HEK293 (cell line): ENCODE results near the gene PAQR6.
A peak's percentile ranks its signal among the peaks of the same experiment; 100 is the strongest.

Experiments
- CTCF ChIA-PET: fragments of 350-600 bp; formaldehyde crosslinking; extraction: SDS; loops from one replicate; lab custom pipeline; 2021; ENCODE audit warnings: antibody characterized with exemption; lab: Yijun Ruan, JAX
- POLR2A ChIA-PET: fragments of 300-600 bp; formaldehyde crosslinking; extraction: SDS; loops from one replicate; lab custom pipeline; 2020; ENCODE audit warnings: antibody characterized with exemption, inconsistent platforms; lab: Yijun Ruan, JAX
- H3K27ac ChIP-seq: fragments of 200-500 bp; sonication (Bioruptor generic); 2 replicates; pipeline ENCODE4 v1.5.1; 2014; ENCODE audit warnings: low read depth, low read length, control low read depth, inconsistent platforms; ENCODE audit errors: extremely low read depth
- H3K36me3 ChIP-seq, 2 experiments: fragments of 200-500 bp in 1 of 2; sonication (Bioruptor generic) in 1 of 2; 1 replicate in 1 of 2; 2 replicates in 1 of 2; pipeline ENCODE4 v1.5.1; 2014 to 2017; ENCODE audit warnings: inconsistent platforms in 2 of 2, low read length in 2 of 2; ENCODE audit not compliant: control insufficient read depth in 2 of 2, insufficient read depth in 1 of 2
- H3K4me1 ChIP-seq: fragments of 200-500 bp; sonication (Bioruptor generic); 2 replicates; pipeline ENCODE4 v1.5.1; 2014; ENCODE audit warnings: mild to moderate bottlenecking, low read length, inconsistent platforms; ENCODE audit not compliant: control insufficient read depth, insufficient read depth
- H3K4me3 ChIP-seq: 2 replicates; pipeline ENCODE4 v1.5.1; 2011; ENCODE audit warnings: low read depth, mild to moderate bottlenecking, control low read depth, low read length, moderate library complexity
- H3K9me3 ChIP-seq: fragments of 200-500 bp; sonication (Bioruptor generic); 2 replicates; pipeline ENCODE4 v1.5.1; 2014; ENCODE audit warnings: low read depth, low read length, inconsistent platforms; ENCODE audit not compliant: control insufficient read depth, insufficient read depth
- FEZF1 ChIP-seq: fragments of 450-650 bp; formaldehyde crosslinking; IDR thresholded peaks from 2 replicates; pipeline ENCODE4 v1.5.1; 2016; ENCODE audit warnings: missing biosample characterization, missing genetic modification characterization
- GLIS1 ChIP-seq: fragments of 450-650 bp; formaldehyde crosslinking; IDR thresholded peaks from 2 replicates; pipeline ENCODE4 v1.5.1; 2016; ENCODE audit warnings: missing biosample characterization, missing genetic modification characterization
- GLIS2 ChIP-seq: fragments of 450-650 bp; formaldehyde crosslinking; IDR thresholded peaks from 2 replicates; pipeline ENCODE4 v1.5.1; 2016; ENCODE audit warnings: missing biosample characterization, missing genetic modification characterization
- HOXA7 ChIP-seq: sonication (generic); formaldehyde crosslinking; IDR thresholded peaks from 2 replicates; pipeline ENCODE4 v1.8.1; 2022; ENCODE audit warnings: missing genetic modification reagents, borderline replicate concordance
- HOXD13 ChIP-seq: sonication (generic); formaldehyde crosslinking; IDR thresholded peaks from 2 replicates; pipeline ENCODE4 v1.8.0; 2022; ENCODE audit warnings: missing genetic modification reagents, borderline replicate concordance
- IKZF3 ChIP-seq: fragments of 450-650 bp; IDR thresholded peaks from 2 replicates; pipeline ENCODE4 v1.5.0; 2018; ENCODE audit warnings: missing biosample characterization, mild to moderate bottlenecking, missing genetic modification characterization, moderate library complexity
- MEIS1 ChIP-seq: sonication (generic); formaldehyde crosslinking; IDR thresholded peaks from 2 replicates; pipeline ENCODE4 v1.8.1; 2022; ENCODE audit warnings: missing genetic modification reagents, mild to moderate bottlenecking, borderline replicate concordance
- PRDM1 ChIP-seq: fragments of 450-650 bp; formaldehyde crosslinking; IDR thresholded peaks from 2 replicates; pipeline ENCODE4; 2016; ENCODE audit warnings: missing biosample characterization, missing genetic modification characterization
- SCRT2 ChIP-seq: fragments of 450-650 bp; formaldehyde crosslinking; IDR thresholded peaks from 2 replicates; pipeline ENCODE4 v1.5.1; 2016; ENCODE audit warnings: missing biosample characterization, missing genetic modification characterization
- SP2 ChIP-seq: fragments of 450-650 bp; formaldehyde crosslinking; IDR thresholded peaks from 2 replicates; pipeline ENCODE4 v1.5.1; 2016; ENCODE audit warnings: missing biosample characterization, missing genetic modification characterization
- ZBTB10 ChIP-seq: fragments of 450-650 bp; formaldehyde crosslinking; IDR thresholded peaks from 2 replicates; pipeline ENCODE4 v1.5.1; 2016; ENCODE audit warnings: missing biosample characterization, missing genetic modification characterization
- ZBTB6 ChIP-seq: fragments of 450-650 bp; formaldehyde crosslinking; IDR thresholded peaks from 2 replicates; pipeline ENCODE4 v1.5.1; 2017; ENCODE audit warnings: missing biosample characterization, missing genetic modification characterization
- ZNF214 ChIP-seq: fragments of 450-650 bp; formaldehyde crosslinking; IDR thresholded peaks from 2 replicates; pipeline ENCODE4 v1.5.1; 2017; ENCODE audit warnings: missing biosample characterization, mild to moderate bottlenecking, missing genetic modification characterization, borderline replicate concordance
- ZNF416 ChIP-seq: fragments of 450-650 bp; formaldehyde crosslinking; IDR thresholded peaks from 2 replicates; pipeline ENCODE4 v1.5.1; 2016; ENCODE audit warnings: missing biosample characterization, missing genetic modification characterization
- ZNF501 ChIP-seq: fragments of 450-650 bp; formaldehyde crosslinking; IDR thresholded peaks from 2 replicates; pipeline ENCODE4 v1.5.1; 2016; ENCODE audit warnings: missing biosample characterization, missing genetic modification characterization
- ZNF560 ChIP-seq: fragments of 450-650 bp; formaldehyde crosslinking; IDR thresholded peaks from 2 replicates; pipeline ENCODE4 v1.5.1; 2017; ENCODE audit warnings: missing biosample characterization, missing genetic modification characterization, borderline replicate concordance
- ZNF585B ChIP-seq: fragments of 450-650 bp; formaldehyde crosslinking; IDR thresholded peaks from 2 replicates; pipeline ENCODE4 v1.5.1; 2016; ENCODE audit warnings: missing biosample characterization, missing genetic modification characterization
- ZNF626 ChIP-seq: fragments of 450-650 bp; sonication (Bioruptor Pico); formaldehyde crosslinking; IDR thresholded peaks from 2 replicates; pipeline ENCODE4 v1.5.1; 2018; ENCODE audit warnings: missing biosample characterization, missing genetic modification characterization, inconsistent platforms
- ZNF664 ChIP-seq: fragments of 450-650 bp; formaldehyde crosslinking; IDR thresholded peaks from 2 replicates; pipeline ENCODE4 v1.5.1; 2016; ENCODE audit warnings: missing biosample characterization, missing genetic modification characterization
- ZNF792 ChIP-seq: fragments of 450-650 bp; formaldehyde crosslinking; IDR thresholded peaks from 2 replicates; pipeline ENCODE4 v1.5.1; 2016; ENCODE audit warnings: missing biosample characterization, missing genetic modification characterization
- ZSCAN23 ChIP-seq: fragments of 450-650 bp; formaldehyde crosslinking; IDR thresholded peaks from 2 replicates; pipeline ENCODE4 v1.5.1; 2016; ENCODE audit warnings: missing biosample characterization, missing genetic modification characterization
- TF ChIP-seq, protein P1 (sequence below): fragments of 450-650 bp; formaldehyde crosslinking; IDR thresholded peaks from 2 replicates; pipeline ENCODE4 v1.5.1; 2016; ENCODE audit warnings: missing biosample characterization, missing genetic modification characterization
- TF ChIP-seq, protein P2 (sequence below): fragments of 450-650 bp; formaldehyde crosslinking; IDR thresholded peaks from 2 replicates; pipeline ENCODE4 v1.5.1; 2017; ENCODE audit warnings: missing biosample characterization, missing genetic modification characterization
- TF ChIP-seq, protein P3 (sequence below): fragments of 450-650 bp; formaldehyde crosslinking; IDR thresholded peaks from 2 replicates; pipeline ENCODE4 v1.5.1; 2017; ENCODE audit warnings: missing biosample characterization, missing genetic modification characterization

The PAQR6 gene

GRCh38 chr1:156242738-156243137 is 5.1 kb downstream of the PAQR6 start:
- no peaks in the 10 kb centered on the region for H3K9me3 ChIP-seq
- H3K36me3 ChIP-seq = peaks cover under 1 to 25% of the 10 kb centered on the region in 2 experiments; a peak in 2 of 3 replicates
- no peak overlapping the region for H3K4me3 ChIP-seq
- POLR2A ChIA-PET = no interaction called here
- TF ChIP-seq ZNF585B (tag by site-specific recombination) (no peak), GLIS2 (tag by site-specific recombination) (peak; percentile 55; the same call in 1 of the 2 replicates), MEIS1 (no peak), PRDM1 (no peak), ZNF501 (tag by site-specific recombination) (no peak), IKZF3 (tag by site-specific recombination) (no peak), SP2 (tag by site-specific recombination) (no peak), ZSCAN23 (tag by site-specific recombination) (no peak), ZNF626 (tag by site-specific recombination) (no peak), GLIS1 (tag by site-specific recombination) (peak; percentile 39), ZNF560 (tag by site-specific recombination) (no peak), ZNF214 (tag by site-specific recombination) (no peak), HOXD13 (no peak), ZNF792 (no peak), ZBTB6 (no peak), ZBTB10 (tag by site-specific recombination) (no peak), ZNF664 (tag by site-specific recombination) (no peak), SCRT2 (0 out of 2 replicates have a peak, but pooled peaks have one; percentile 4), HOXA7 (no peak), FEZF1 (tag by site-specific recombination) (no peak), ZNF416 (tag by site-specific recombination) (no peak)
- TF ChIP-seq, protein P1, sequence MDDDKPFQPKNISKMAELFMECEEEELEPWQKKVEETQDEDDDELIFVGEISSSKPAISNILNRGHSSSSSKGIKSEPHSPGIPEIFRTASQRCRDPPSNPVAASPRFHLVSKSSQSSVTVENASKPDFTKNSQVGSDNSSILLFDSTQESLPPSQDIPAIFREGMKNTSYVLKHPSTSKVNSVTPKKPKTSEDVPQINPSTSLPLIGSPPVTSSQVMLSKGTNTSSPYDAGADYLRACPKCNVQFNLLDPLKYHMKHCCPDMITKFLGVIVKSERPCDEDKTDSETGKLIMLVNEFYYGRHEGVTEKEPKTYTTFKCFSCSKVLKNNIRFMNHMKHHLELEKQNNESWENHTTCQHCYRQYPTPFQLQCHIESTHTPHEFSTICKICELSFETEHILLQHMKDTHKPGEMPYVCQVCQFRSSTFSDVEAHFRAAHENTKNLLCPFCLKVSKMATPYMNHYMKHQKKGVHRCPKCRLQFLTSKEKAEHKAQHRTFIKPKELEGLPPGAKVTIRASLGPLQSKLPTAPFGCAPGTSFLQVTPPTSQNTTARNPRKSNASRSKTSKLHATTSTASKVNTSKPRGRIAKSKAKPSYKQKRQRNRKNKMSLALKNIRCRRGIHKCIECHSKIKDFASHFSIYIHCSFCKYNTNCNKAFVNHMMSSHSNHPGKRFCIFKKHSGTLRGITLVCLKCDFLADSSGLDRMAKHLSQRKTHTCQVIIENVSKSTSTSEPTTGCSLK (tag by site-specific recombination) = no peak
- TF ChIP-seq, protein P2, sequence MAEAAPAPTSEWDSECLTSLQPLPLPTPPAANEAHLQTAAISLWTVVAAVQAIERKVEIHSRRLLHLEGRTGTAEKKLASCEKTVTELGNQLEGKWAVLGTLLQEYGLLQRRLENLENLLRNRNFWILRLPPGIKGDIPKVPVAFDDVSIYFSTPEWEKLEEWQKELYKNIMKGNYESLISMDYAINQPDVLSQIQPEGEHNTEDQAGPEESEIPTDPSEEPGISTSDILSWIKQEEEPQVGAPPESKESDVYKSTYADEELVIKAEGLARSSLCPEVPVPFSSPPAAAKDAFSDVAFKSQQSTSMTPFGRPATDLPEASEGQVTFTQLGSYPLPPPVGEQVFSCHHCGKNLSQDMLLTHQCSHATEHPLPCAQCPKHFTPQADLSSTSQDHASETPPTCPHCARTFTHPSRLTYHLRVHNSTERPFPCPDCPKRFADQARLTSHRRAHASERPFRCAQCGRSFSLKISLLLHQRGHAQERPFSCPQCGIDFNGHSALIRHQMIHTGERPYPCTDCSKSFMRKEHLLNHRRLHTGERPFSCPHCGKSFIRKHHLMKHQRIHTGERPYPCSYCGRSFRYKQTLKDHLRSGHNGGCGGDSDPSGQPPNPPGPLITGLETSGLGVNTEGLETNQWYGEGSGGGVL (tag by site-specific recombination) = no peak
- TF ChIP-seq, protein P3, sequence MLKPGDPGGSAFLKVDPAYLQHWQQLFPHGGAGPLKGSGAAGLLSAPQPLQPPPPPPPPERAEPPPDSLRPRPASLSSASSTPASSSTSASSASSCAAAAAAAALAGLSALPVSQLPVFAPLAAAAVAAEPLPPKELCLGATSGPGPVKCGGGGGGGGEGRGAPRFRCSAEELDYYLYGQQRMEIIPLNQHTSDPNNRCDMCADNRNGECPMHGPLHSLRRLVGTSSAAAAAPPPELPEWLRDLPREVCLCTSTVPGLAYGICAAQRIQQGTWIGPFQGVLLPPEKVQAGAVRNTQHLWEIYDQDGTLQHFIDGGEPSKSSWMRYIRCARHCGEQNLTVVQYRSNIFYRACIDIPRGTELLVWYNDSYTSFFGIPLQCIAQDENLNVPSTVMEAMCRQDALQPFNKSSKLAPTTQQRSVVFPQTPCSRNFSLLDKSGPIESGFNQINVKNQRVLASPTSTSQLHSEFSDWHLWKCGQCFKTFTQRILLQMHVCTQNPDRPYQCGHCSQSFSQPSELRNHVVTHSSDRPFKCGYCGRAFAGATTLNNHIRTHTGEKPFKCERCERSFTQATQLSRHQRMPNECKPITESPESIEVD (tag by site-specific recombination) = no peak
- no peaks in the 10 kb centered on the region for H3K4me1 ChIP-seq
- H3K27ac ChIP-seq = no peak overlapping the region
- CTCF ChIA-PET = no interaction called here
